Measurements from ENCODE around the gene FADS2. TPM values are rescaled to one million over a fixed set of nuclear protein-coding genes. Genes with fewer than 3 reads are reported as not detected.

FADS2 gene
- total and polyA plus RNA-seq, 2 of the 13 experiments (the other 11 are each of a cell fraction or from before 2014, with no cell fraction given) = 90.1 to 124 TPM

GRCh38 chr11:61778920-61779650 is 49.0 kb upstream of the FADS2 start:
- ATAC-seq = no peak
- no peak for TF ChIP-seq ETV6 (CRISPR knock-in tag; conservative IDR thresholded peaks at IDR 0.05)
- TF ChIP-seq ATRX (CRISPR knock-in tag; IDR thresholded peaks at IDR 0.05; ENCODE audit: borderline replicate concordance) = no peak
- no peak for TF ChIP-seq ZBTB34 (CRISPR knock-in tag; IDR thresholded peaks at IDR 0.05)
- no peak for TF ChIP-seq TOPORS (CRISPR knock-in tag; IDR thresholded peaks at IDR 0.05)
- TF ChIP-seq AGO2 (optimal IDR thresholded peaks at IDR 0.05; ENCODE audit: low read depth, low read length) = peak; percentile 73
- peak; percentile 29; the same call in 1 of the 2 replicates for TF ChIP-seq RBFOX2 (IDR thresholded peaks at IDR 0.05; ENCODE audit: low read depth, low read length)
- POLR2A ChIA-PET = interaction anchor here (0.6 kb wide), 1 partner anchor 9 kb away, joined by 3 read pairs; no protein-coding TSS in a partner anchor
- no TSS peak for BruUV-seq (replicated peaks)
- no peaks in the 10 kb centered on the region for H4K20me1 ChIP-seq (ENCODE audit: insufficient read depth, low read length)
- peaks cover 34 to 63% of the 10 kb centered on the region in 2 experiments; a peak in 4 of 5 replicates for H3K36me3 ChIP-seq (replicated peaks in 1 of 2; ENCODE audit: control insufficient read depth in 1 of 2, insufficient read depth in 2 of 2, low read length in 2 of 2)
- WGBS (ENCODE audit: low lambda C conversion rate) = 97% methylated on average over 4 of the region's 24 CpGs
- H3K27ac ChIP-seq (ENCODE audit: extremely low read length, insufficient read depth, low read length) = no peak overlapping the region
- intact Hi-C loops (cut with micrococcal nuclease; ENCODE audit: unreplicated experiment) = no loop called here
- H2AFZ ChIP-seq (ENCODE audit: low read length) = no peak overlapping the region
- no peaks in the 10 kb centered on the region for H3K9me3 ChIP-seq (ENCODE audit: low read length)
- no peak overlapping the region for H3K9ac ChIP-seq (ENCODE audit: insufficient read depth, low read depth, low read length)
- CTCF ChIA-PET (ENCODE audit: low intra/inter-chr PET ratio, low total read pairs) = interaction anchor here (3.5 kb wide), 1 partner anchor 32 kb away, joined by 38 read pairs; no protein-coding TSS in a partner anchor
- in situ Hi-C loops (cut with HindIII; ENCODE audit: extremely low pct_ligation_motif_present, low pct_unique_long_range_greater_than_20kb) = no loop called here
- no peak overlapping the region for H3K4me3 ChIP-seq (replicated peaks in 1 of 3; ENCODE audit: insufficient read depth in 1 of 3, low read depth in 2 of 3, low read length in 3 of 3)
- no peaks in the 10 kb centered on the region for H3K4me1 ChIP-seq (ENCODE audit: insufficient read depth, low read length)
- DNase-seq (ENCODE audit: low spot score) = no peak
- H3K79me2 ChIP-seq (ENCODE audit: insufficient read depth, low read length) = no peaks in the 10 kb centered on the region
- H3K4me2 ChIP-seq (ENCODE audit: low read depth, low read length) = no peak overlapping the region
- no peak for FAIRE-seq
- H3K27me3 ChIP-seq (ENCODE audit: control insufficient read depth in 1 of 2, insufficient read depth in 2 of 2, low read length in 2 of 2) = no peaks in the 10 kb centered on the region

Measured in HepG2 (cell line).